Kidney (tissue), 14 donors: ENCODE data around the gene GNPAT. TPM values are rescaled to one million over a fixed set of nuclear protein-coding genes. Genes with fewer than 3 reads are reported as not detected.

ENCODE experiments used
- DNase-seq, 5 donors: peaks; one replicate each; pipeline ENCODE4 v3.0.0-alpha.2; 2013 to 2020
- FAIRE-seq: peaks from 2 replicates; lab custom pipeline; 2012; peaks lifted over from hg19 to GRCh38; lab: Jason Lieb, UNC
- H3K27ac ChIP-seq, 2 donors: one replicate each; pipeline ENCODE4 v1.7.0; 2013; ENCODE audit warnings: low read depth in 2 of 2, low read length in 2 of 2, inconsistent platforms in 1 of 2
- H3K27me3 ChIP-seq: one replicate; pipeline ENCODE4 v1.7.1; 2013; ENCODE audit warnings: low read length, inconsistent platforms; ENCODE audit not compliant: control insufficient read depth, insufficient read depth
- H3K36me3 ChIP-seq, 3 donors: one replicate each; pipeline versions ENCODE4 v1.7.0 to v1.7.1; 2013; ENCODE audit warnings: low read length in 3 of 3, control low read depth in 1 of 3, inconsistent platforms in 1 of 3; ENCODE audit not compliant: insufficient read depth in 3 of 3, control insufficient read depth in 2 of 3
- H3K4me1 ChIP-seq, 3 donors: one replicate each; pipeline versions ENCODE4 v1.7.0 to v1.7.1; 2013; ENCODE audit warnings: low read length in 3 of 3, inconsistent platforms in 1 of 3, low read depth in 1 of 3; ENCODE audit not compliant: control insufficient read depth in 2 of 3, insufficient read depth in 2 of 3
- H3K4me3 ChIP-seq, 3 donors: one replicate each; pipeline versions ENCODE4 v1.7.0 to v1.8.1; 2013; ENCODE audit warnings: low read length in 3 of 3, control low read depth in 1 of 3, inconsistent platforms in 1 of 3
- H3K9ac ChIP-seq, 3 donors: one replicate each; pipeline versions ENCODE4 v1.7.0 to v1.7.1; 2013; ENCODE audit warnings: low read length in 3 of 3, control low read depth in 1 of 3, inconsistent platforms in 1 of 3
- H3K9me3 ChIP-seq, 3 donors: one replicate each; pipeline versions ENCODE4 v1.7.0 to v1.7.1; 2013; ENCODE audit warnings: low read length in 3 of 3, control low read depth in 1 of 3, inconsistent platforms in 1 of 3; ENCODE audit not compliant: control insufficient read depth in 2 of 3, insufficient read depth in 1 of 3
- CTCF ChIP-seq: IDR thresholded peaks from 3 replicates; pipeline ENCODE4 v1.5.1; 2012; ENCODE audit warnings: mild to moderate bottlenecking, moderate library complexity, borderline replicate concordance; ENCODE audit not compliant: insufficient read depth; ENCODE audit errors: extremely low read depth
- intact Hi-C: fragments of 100-400 bp; cut with DNase I; formaldehyde crosslinking; loops from one replicate; pipeline ENCODE4 v1.11.1; 2022
- polyA plus RNA-seq: library from polyadenylated mRNA; stranded (reverse); fragments of 350-450 nt; fragmentation: Illumina TruSeq; extraction: RNeasy Lipid Tissue Mini Kit (QIAGEN cat#74804); gene quantifications from one replicate; pipeline ENCODE4 v1.2.3, GENCODE V29; 2014; ENCODE audit warnings: low read depth, low replicate concordance; ENCODE audit not compliant: insufficient read depth
- total RNA-seq: library from RNA; stranded (reverse); fragmentation: NEBNext Ultra II Directional; extraction: Animal tissue kit (Norgen Biotek cat#: 25700); gene quantifications from one replicate; pipeline ENCODE4 v1.2.1, GENCODE V29; 2021
- donor health status: control.
- donor health status: control.
- donor health status: control.
- donor health status: control.
- donor health status: control.
- donor health status: DM: yes; HTN: yes; CAD: no.
- donor health status: Normal renal cell carcinoma (clear cell type).

The GNPAT gene
- total and polyA plus RNA-seq, 2 donors from 2014 or later = 31.2 to 33.7 TPM

GRCh38 chr1:231295938-231296337 lies 54.9 kb downstream of the GNPAT start:
- TF ChIP-seq CTCF = no peak
- Histone ChIP-seq H3K36me3 (no peaks in the 10 kb centered on the region), H3K4me3 (no peak overlapping the region), H3K27me3 (no peaks in the 10 kb centered on the region), H3K27ac (no peak overlapping the region), H3K9me3 (no peaks in the 10 kb centered on the region), H3K9ac (no peak overlapping the region), H3K4me1 (no peaks in the 10 kb centered on the region)
- DNase-seq = no peak
- intact Hi-C loops = no loop called here
- FAIRE-seq = no peak

GRCh38 chr1:231301990-231302389 lies 61.0 kb downstream of the GNPAT start:
- Histone ChIP-seq H3K9ac (no peak overlapping the region), H3K27me3 (no peaks in the 10 kb centered on the region), H3K36me3 (no peaks in the 10 kb centered on the region), H3K27ac (no peak overlapping the region), H3K9me3 (no peaks in the 10 kb centered on the region), H3K4me3 (no peak overlapping the region), H3K4me1 (no peaks in the 10 kb centered on the region)
- intact Hi-C loops = no loop called here
- FAIRE-seq (no peak), DNase-seq (no peak)
- no peak for TF ChIP-seq CTCF

DNA sequence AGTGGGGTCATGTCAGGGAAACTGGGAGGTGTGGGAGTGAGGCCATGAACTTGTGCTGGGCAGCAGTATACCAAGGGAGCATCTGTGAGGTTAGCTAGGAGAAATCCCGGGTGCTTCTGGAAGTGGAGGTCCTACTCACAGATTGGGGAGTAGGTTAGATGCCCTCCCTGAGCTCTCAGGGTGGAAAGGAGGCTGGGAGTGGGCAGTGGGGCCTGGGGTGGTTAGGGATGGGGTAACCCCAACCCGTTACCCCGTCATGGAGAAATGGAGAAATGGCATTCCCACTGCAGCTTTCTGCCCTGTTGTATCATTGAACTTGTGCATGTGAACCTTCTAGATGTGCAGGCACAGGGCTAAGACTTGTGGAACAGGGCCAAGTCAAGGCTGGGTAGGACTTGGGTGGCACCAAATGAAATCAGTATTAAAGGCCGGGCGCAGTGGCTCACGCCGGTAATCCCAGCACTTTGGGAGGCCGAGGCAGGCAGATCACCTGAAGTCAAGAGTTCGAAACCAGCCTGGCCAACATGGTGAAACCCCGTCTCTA lies 69.5 kb downstream of the GNPAT start:
- DNase-seq (no peak), FAIRE-seq (no peak)
- Histone ChIP-seq H3K9ac (no peak overlapping the region), H3K27ac (no peak overlapping the region), H3K4me3 (no peak overlapping the region), H3K9me3 (no peaks in the 10 kb centered on the region), H3K4me1 (no peaks in the 10 kb centered on the region), H3K27me3 (no peaks in the 10 kb centered on the region), H3K36me3 (no peaks in the 10 kb centered on the region)
- intact Hi-C loops = no loop called here
- TF ChIP-seq CTCF = no peak

DNA sequence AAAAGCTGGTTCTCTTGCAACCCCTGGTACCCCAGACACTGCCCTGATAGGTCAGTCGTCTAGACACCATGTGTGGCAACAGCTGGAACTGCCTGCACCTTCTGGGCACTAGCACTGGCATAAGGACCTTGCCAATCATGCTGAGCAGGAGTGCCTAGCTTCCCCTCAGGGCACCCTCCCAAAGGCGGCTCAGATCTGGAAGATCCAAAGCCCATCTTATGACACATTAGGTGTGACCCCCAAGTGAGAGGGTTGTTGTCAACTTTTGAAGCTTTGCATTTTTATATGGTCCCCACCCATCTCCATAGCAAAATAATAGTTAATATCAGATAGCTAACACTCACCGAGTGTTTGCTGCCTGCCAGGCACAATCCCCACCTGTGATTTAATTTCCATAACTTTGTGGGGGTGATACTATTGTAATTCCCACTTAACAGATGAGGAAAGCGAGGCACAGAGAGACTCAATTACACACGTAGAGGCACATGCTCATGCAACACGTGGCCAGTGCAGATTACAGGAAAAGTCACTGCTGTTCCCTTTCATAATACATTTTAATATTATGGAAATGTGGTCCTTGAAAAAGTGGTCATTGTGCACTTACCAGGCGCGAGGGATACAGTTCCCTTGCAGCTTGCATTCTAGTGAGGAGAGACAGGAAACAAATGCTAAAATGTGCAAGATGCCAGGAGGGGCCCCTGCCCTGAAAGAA lies 70.9 kb downstream of the GNPAT start:
- H3K9me3 ChIP-seq = no peaks in the 10 kb centered on the region
- H3K27ac ChIP-seq = no peak overlapping the region
- no peaks in the 10 kb centered on the region for H3K4me1 ChIP-seq
- H3K36me3 ChIP-seq = no peaks in the 10 kb centered on the region
- no peak for TF ChIP-seq CTCF
- no peak overlapping the region for H3K9ac ChIP-seq
- H3K27me3 ChIP-seq = no peaks in the 10 kb centered on the region
- FAIRE-seq (no peak), DNase-seq (no peak)
- H3K4me3 ChIP-seq = no peak overlapping the region
- intact Hi-C loops = no loop called here
